ENCODE data around the gene ADARB1.
"Not testable (repeated sequence)": the region's sequence is repeated elsewhere in the genome, so short reads cannot be mapped to it uniquely, and the experiment has no call there.

The ADARB1 gene

GRCh38 chr21:45142469-45143308, 68.3 kb downstream of the ADARB1 start:
- no peak overlapping the region for H3K4me3 Mint-ChIP-seq
- H3K27ac Mint-ChIP-seq: no peak overlapping the region
- ATAC-seq: no peak
- no peaks in the 10 kb centered on the region for H3K9me3 Mint-ChIP-seq
- H3K4me1 Mint-ChIP-seq: peaks cover 20% of the 10 kb centered on the region
- no peaks in the 10 kb centered on the region for H3K27me3 Mint-ChIP-seq
- DNase-seq: no peak

- DNase-seq (no peak), ATAC-seq (no peak)
- Mint-ChIP-seq H3K4me3 (no peak overlapping the region), H3K27ac (no peak overlapping the region), H3K4me1 (peaks cover 12% of the 10 kb centered on the region), H3K27me3 (no peaks in the 10 kb centered on the region), H3K9me3 (no peaks in the 10 kb centered on the region)
Measured at GRCh38 chr21:45143855-45144254, 69.5 kb downstream of the ADARB1 start.

GRCh38 chr21:45145146-45145545, 70.8 kb downstream of the ADARB1 start:
- Mint-ChIP-seq H3K4me1 (peaks cover 4% of the 10 kb centered on the region), H3K27ac (no peak overlapping the region), H3K27me3 (no peaks in the 10 kb centered on the region), H3K9me3 (no peaks in the 10 kb centered on the region), H3K4me3 (no peak overlapping the region)
- ATAC-seq (no peak), DNase-seq (no peak)

DNA sequence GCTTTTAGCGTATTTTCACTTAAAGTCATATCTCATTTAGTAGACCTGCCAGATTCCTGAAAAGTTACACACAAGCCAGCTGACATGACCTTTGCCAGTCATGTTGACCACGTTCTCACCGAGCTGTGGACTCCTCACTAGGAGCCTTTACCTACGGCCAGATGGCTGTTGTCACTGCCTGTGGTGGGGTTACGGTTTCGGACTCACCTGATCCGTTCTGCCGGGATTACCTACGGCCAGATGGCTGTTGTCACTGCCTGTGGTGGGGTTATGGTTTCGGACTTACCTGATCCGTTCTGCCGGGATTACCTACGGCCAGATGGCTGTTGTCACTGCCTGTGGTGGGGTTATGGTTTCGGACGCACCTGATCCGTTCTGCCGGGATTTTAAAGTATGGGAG, 71.5 kb downstream of the ADARB1 start:
- H3K27ac Mint-ChIP-seq, ATAC-seq, H3K27me3 Mint-ChIP-seq, H3K4me1 Mint-ChIP-seq, DNase-seq, H3K4me3 Mint-ChIP-seq, H3K9me3 Mint-ChIP-seq: not testable (repeated sequence)

GRCh38 chr21:45146306-45146705, 71.9 kb downstream of the ADARB1 start:
- Mint-ChIP-seq H3K4me3 (no peak overlapping the region), H3K9me3 (no peaks in the 10 kb centered on the region), H3K4me1 (peaks cover 8% of the 10 kb centered on the region), H3K27ac (no peak overlapping the region), H3K27me3 (no peaks in the 10 kb centered on the region)
- DNase-seq (no peak), ATAC-seq (no peak)

- Mint-ChIP-seq H3K27ac (peak overlapping the region in 1 of 2 donors; percentile 72), H3K9me3 (no peaks in the 10 kb centered on the region), H3K4me1 (peaks cover 13% of the 10 kb centered on the region), H3K27me3 (no peaks in the 10 kb centered on the region), H3K4me3 (no peak overlapping the region)
- DNase-seq: no peak
- ATAC-seq: no peak
Measured at GRCh38 chr21:45146801-45147200, 72.4 kb downstream of the ADARB1 start.

DNA sequence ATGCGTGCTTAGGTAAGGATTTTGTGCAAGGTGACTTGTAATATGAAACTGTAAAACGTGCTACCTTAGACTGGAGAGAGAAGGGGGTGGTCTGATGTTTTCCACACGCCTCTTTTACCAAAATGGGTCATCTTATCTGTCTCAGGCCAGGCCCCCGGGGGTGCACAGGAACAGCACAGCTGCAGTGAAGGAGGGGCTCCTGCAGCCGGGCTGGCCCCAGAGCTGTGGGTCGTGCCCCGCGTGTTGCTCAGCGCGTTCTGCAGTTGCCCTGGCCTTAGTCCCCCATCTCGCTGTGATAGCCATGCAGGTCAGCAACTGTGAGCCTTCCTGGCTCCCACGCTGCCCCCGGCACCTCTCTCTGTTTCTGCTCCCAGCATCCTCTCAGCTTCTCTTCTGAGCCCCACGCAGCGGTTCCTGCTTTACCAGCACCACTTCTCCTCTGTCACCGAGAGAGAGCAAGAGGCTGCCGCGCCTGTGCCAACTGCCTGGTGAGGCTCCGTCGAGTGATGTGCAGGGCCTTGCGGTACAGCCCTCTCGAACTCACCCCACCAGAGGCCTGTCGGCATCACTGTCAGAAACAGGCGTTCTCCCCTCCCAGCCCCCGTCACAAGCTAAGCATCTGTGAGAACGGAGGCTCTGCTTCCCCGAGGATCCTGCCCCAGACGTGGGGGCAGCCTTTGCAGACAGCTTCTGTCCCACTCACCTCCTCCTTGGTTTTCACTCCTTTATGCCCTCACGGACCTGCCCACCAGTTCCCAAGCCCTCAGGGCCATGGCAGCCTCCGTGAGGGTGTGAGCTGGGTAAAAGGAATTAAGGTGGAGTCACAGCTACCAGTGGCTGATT, 73.3 kb downstream of the ADARB1 start:
- DNase-seq (no peak), ATAC-seq (no peak)
- no peak overlapping the region for H3K4me3 Mint-ChIP-seq
- H3K4me1 Mint-ChIP-seq: peaks cover 22% of the 10 kb centered on the region
- peak overlapping the region in 1 of 2 donors; percentile 48 for H3K27ac Mint-ChIP-seq
- H3K27me3 Mint-ChIP-seq: no peaks in the 10 kb centered on the region
- no peaks in the 10 kb centered on the region for H3K9me3 Mint-ChIP-seq

DNA sequence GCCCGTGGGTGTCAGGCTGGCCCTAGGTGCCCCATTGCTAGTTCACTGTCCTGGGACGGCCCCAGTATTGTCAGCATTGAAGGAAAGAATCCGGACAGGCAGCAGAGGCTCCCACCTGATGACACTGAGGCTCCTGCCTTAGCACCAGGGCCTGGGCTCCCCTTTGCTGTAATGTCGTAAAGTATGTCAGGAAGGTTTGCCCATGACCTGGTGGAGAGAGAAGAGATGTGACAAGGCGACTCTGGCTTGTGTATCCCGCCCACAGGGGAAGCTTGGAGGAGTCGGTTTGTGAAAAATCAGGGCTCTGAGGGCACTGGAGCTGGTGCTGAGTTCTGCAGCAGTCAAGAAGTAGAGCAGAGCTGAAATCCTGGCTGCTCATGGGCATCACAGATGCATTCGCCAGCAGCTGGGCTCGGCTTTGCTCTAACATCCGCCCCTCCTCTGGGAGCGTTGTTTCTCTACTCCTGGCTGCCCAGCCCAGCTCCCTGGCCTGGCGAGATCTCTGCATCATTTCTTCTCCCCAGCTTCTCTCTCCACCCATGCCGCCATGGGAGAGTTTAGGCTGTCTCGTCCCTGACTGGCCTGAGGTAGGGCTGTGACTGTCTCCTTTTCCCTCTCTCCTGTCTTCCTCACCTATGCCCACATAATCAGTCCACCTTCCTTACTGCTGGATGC, 74.1 kb downstream of the ADARB1 start:
- ATAC-seq (no peak), DNase-seq (no peak)
- Mint-ChIP-seq H3K9me3 (no peaks in the 10 kb centered on the region), H3K4me1 (peaks cover 28% of the 10 kb centered on the region), H3K27ac (peak overlapping the region in 1 of 2 donors; percentile 74), H3K27me3 (no peaks in the 10 kb centered on the region), H3K4me3 (no peak overlapping the region)

DNA sequence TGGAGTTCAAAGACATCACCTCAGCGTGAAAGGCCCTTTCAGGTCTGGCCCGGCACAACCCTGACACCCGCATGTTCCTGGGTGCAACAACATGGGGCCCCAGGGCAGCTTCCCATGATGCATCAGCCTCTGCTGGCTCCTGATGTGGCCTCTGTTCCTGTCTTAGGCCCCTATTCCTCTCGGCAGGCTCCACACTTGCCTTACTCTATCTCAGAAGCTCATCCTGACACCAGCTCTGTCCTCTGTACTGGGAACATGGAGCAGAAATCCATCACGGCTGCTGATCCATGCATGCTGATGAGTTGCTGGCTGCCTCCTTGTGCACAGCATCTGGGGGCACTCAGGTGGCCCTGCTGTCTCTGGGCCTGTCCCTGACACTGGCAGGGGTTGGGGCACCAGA, 74.6 kb downstream of the ADARB1 start:
- DNase-seq: no peak
- Mint-ChIP-seq H3K9me3 (no peaks in the 10 kb centered on the region), H3K4me3 (no peak overlapping the region), H3K27ac (peak overlapping the region in 1 of 2 donors; percentile 74), H3K27me3 (no peaks in the 10 kb centered on the region), H3K4me1 (peaks cover 30% of the 10 kb centered on the region)
- ATAC-seq: no peak

DNA sequence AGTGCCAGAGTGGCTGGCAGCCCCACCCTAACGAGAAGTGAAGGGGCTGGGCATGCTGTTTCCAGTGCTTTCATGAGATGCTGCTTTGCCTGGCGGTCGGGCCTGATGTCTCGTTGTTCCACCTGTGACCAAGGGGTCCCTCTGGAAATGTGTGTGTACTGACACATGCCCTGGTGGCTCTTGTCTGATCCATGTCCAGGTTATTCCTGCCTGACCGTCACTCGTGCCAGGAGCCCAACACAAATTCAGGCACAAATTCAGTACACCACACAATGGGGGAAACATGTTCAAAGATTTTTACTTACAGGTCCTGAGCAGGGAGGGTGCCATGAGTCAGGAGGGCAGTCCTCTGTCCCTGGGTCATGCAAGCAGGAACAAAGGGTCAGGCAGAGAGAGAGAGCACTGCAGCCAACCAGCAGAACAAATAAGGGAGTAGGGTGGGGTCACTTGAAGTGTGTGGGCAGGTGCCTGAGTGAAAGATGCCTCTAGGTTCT, 76.3 kb downstream of the ADARB1 start:
- Mint-ChIP-seq H3K4me3 (no peak overlapping the region), H3K9me3 (peaks cover 0 to 1% of the 10 kb centered on the region in 2 donors), H3K27ac (no peak overlapping the region), H3K4me1 (peaks cover 40% of the 10 kb centered on the region), H3K27me3 (no peaks in the 10 kb centered on the region)
- DNase-seq (no peak), ATAC-seq (no peak)

GRCh38 chr21:45151445-45152160, 77.2 kb downstream of the ADARB1 start:
- Mint-ChIP-seq H3K27ac (peak overlapping the region; percentile 81 to 88), H3K4me1 (peaks cover 40% of the 10 kb centered on the region), H3K9me3 (peaks cover 8 to 9% of the 10 kb centered on the region in 2 donors), H3K27me3 (no peaks in the 10 kb centered on the region), H3K4me3 (peak overlapping the region; percentile 81 to 85)
- DNase-seq (no peak), ATAC-seq (peak; percentile 2)

DNA sequence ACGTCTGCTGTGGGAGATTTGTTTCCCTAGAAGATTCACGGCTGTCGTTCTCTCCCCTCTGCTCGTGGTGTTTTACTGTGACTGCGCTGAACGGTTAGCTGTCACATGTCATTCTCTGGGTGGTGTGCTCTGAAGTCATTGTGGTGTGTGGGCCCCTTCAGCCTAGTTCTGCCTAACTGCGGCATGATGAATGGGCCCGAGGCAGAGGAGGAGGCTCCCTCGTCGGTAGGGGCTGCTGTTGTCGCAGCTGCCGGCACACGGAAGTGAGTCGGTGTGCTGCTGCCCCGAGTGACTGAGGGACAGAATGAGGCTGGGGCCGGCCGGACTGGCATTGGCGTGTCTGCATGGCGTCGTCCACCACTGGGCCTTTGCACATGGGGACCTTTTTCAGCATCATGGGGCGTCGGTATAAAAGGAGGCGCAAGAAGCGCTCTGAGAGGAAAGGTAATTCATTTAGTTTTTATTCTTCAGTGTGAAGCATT, 77.9 kb downstream of the ADARB1 start:
- no peaks in the 10 kb centered on the region for H3K27me3 Mint-ChIP-seq
- peak overlapping the region; percentile 81 to 85 for H3K4me3 Mint-ChIP-seq
- peak overlapping the region; percentile 81 to 88 for H3K27ac Mint-ChIP-seq
- ATAC-seq (peak; percentile 100), DNase-seq (peak; percentile 70 to 82)
- H3K9me3 Mint-ChIP-seq: peaks cover 8 to 9% of the 10 kb centered on the region in 2 donors
- peaks cover 40% of the 10 kb centered on the region for H3K4me1 Mint-ChIP-seq

DNA sequence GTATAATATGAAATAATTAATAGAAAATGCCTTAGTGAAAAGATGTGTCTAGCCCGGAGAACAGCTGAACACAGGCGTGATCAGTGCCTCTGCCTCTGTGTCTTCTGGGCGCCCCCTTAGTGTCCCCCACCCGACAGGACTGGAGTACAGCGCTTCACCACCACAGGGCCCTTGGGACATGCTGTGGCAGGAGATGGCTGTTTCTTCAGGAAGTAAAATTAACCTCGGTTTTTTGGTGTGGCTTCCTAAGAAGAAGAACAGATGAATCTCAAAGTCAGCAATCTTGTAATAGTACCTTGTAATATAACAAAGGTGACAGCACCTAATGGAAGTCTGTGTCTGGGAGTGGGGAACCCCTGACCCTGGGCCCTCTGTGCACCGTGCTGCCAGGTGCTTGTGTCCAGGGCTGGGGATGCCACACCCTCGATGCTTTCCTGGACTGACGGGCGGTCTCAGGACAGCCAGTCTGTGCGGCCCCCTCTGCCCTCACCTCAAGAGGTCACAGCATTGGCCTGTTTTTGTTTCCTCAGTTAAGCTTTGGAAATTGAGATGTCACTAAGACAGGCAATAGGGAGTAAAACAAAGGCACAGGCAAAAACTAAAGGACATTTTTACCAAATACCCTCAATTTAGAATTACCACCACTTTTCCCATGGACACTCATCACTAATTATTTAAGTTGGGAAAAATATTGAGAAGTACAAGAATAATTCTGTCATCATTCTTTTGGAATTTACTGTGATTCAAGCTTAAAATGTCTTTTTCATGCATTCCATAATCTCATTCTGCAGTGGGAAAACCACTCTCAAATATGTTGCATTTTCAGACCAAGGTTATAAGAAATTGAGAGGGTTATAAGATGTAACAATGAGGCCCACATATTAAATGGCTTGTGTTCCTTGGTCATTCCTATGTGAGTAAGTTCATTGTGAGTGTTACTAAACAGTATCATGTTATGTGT, 79.3 kb downstream of the ADARB1 start:
- Mint-ChIP-seq H3K9me3 (peaks cover 8 to 9% of the 10 kb centered on the region in 2 donors), H3K27me3 (no peaks in the 10 kb centered on the region), H3K4me1 (peaks cover 40% of the 10 kb centered on the region), H3K27ac (no peak overlapping the region), H3K4me3 (peak overlapping the region in 1 of 2 donors; percentile 16)
- DNase-seq: no peak
- ATAC-seq: no peak
